Measurements from ENCODE around the gene TRIM15.
"Not testable (repeated sequence)": the region's sequence is repeated elsewhere in the genome, so short reads cannot be mapped to it uniquely, and the experiment has no call there.

The TRIM15 gene

GRCh38 chr6:30164714-30165113, 1.4 kb downstream of the TRIM15 start:
- Histone ChIP-seq H3K9ac (ENCODE audit: low read length) (no peak overlapping the region), H3K27me3 (ENCODE audit: control insufficient read depth, insufficient read depth, low read length) (peaks cover 14% of the 10 kb centered on the region), H3K4me3 (ENCODE audit: low read depth, low read length) (no peak overlapping the region), H3K9me3 (ENCODE audit: control insufficient read depth, insufficient read depth, low read depth, low read length) (no peaks in the 10 kb centered on the region), H3K4me1 (ENCODE audit: control insufficient read depth, insufficient read depth, low read length) (peaks cover 8% of the 10 kb centered on the region; the same call in 1 of the 2 replicates), H3K27ac (ENCODE audit: low read depth, low read length) (no peak overlapping the region), H3K36me3 (ENCODE audit: control insufficient read depth, insufficient read depth, low read length) (no peaks in the 10 kb centered on the region)

- not testable (repeated sequence) for H3K36me3 ChIP-seq (ENCODE audit: control insufficient read depth, insufficient read depth, low read length); H3K4me3 ChIP-seq (ENCODE audit: low read depth, low read length); H3K9ac ChIP-seq (ENCODE audit: low read length); H3K4me1 ChIP-seq (ENCODE audit: control insufficient read depth, insufficient read depth, low read length); H3K27ac ChIP-seq (ENCODE audit: low read depth, low read length); H3K9me3 ChIP-seq (ENCODE audit: control insufficient read depth, insufficient read depth, low read depth, low read length)
- peaks cover 15% of the 10 kb centered on the region for H3K27me3 ChIP-seq (ENCODE audit: control insufficient read depth, insufficient read depth, low read length)
These were observed 1.9 kb downstream of the TRIM15 start for GRCh38 chr6:30165238-30165637.

GRCh38 chr6:30167101-30167500, 3.8 kb downstream of the TRIM15 start:
- peaks cover 33% of the 10 kb centered on the region for H3K27me3 ChIP-seq (ENCODE audit: control insufficient read depth, insufficient read depth, low read length)
- H3K27ac ChIP-seq (ENCODE audit: low read depth, low read length) = no peak overlapping the region
- no peak overlapping the region for H3K9ac ChIP-seq (ENCODE audit: low read length)
- H3K4me3 ChIP-seq (ENCODE audit: low read depth, low read length) = no peak overlapping the region
- no peaks in the 10 kb centered on the region for H3K36me3 ChIP-seq (ENCODE audit: control insufficient read depth, insufficient read depth, low read length)
- no peaks in the 10 kb centered on the region for H3K9me3 ChIP-seq (ENCODE audit: control insufficient read depth, insufficient read depth, low read depth, low read length)
- peaks cover 10% of the 10 kb centered on the region; the same call in 1 of the 2 replicates for H3K4me1 ChIP-seq (ENCODE audit: control insufficient read depth, insufficient read depth, low read length)

- Histone ChIP-seq H3K27ac (ENCODE audit: low read depth, low read length) (no peak overlapping the region), H3K4me1 (ENCODE audit: control insufficient read depth, insufficient read depth, low read length) (0 out of 2 replicates have a peak, but pooled peaks cover 3% of the 10 kb centered on the region), H3K9ac (ENCODE audit: low read length) (no peak overlapping the region), H3K27me3 (ENCODE audit: control insufficient read depth, insufficient read depth, low read length) (peaks cover 46% of the 10 kb centered on the region), H3K9me3 (ENCODE audit: control insufficient read depth, insufficient read depth, low read depth, low read length) (no peaks in the 10 kb centered on the region), H3K36me3 (ENCODE audit: control insufficient read depth, insufficient read depth, low read length) (no peaks in the 10 kb centered on the region), H3K4me3 (ENCODE audit: low read depth, low read length) (no peak overlapping the region)
These were observed 5.4 kb downstream of the TRIM15 start for GRCh38 chr6:30168741-30169140.

GRCh38 chr6:30169658-30170614, 6.6 kb downstream of the TRIM15 start:
- peaks cover 46% of the 10 kb centered on the region for H3K27me3 ChIP-seq (ENCODE audit: control insufficient read depth, insufficient read depth, low read length)

GRCh38 chr6:30171677-30172471, 8.5 kb downstream of the TRIM15 start:
- Histone ChIP-seq H3K4me1 (ENCODE audit: control insufficient read depth, insufficient read depth, low read length) (0 out of 2 replicates have a peak, but pooled peaks cover 3% of the 10 kb centered on the region), H3K4me3 (ENCODE audit: low read depth, low read length) (peak overlapping the region; percentile 54; the same call in 1 of the 2 replicates), H3K36me3 (ENCODE audit: control insufficient read depth, insufficient read depth, low read length) (no peaks in the 10 kb centered on the region), H3K27ac (ENCODE audit: low read depth, low read length) (no peak overlapping the region), H3K9me3 (ENCODE audit: control insufficient read depth, insufficient read depth, low read depth, low read length) (no peaks in the 10 kb centered on the region), H3K27me3 (ENCODE audit: control insufficient read depth, insufficient read depth, low read length) (peaks cover 46% of the 10 kb centered on the region), H3K9ac (ENCODE audit: low read length) (no peak overlapping the region)

More at GRCh38 chr6:30169658-30170614, 6.6 kb downstream of the TRIM15 start:
- Histone ChIP-seq H3K9me3 (ENCODE audit: control insufficient read depth, insufficient read depth, low read depth, low read length) (no peaks in the 10 kb centered on the region), H3K4me3 (ENCODE audit: low read depth, low read length) (no peak overlapping the region), H3K4me1 (ENCODE audit: control insufficient read depth, insufficient read depth, low read length) (0 out of 2 replicates have a peak, but pooled peaks cover 3% of the 10 kb centered on the region), H3K36me3 (ENCODE audit: control insufficient read depth, insufficient read depth, low read length) (no peaks in the 10 kb centered on the region), H3K27ac (ENCODE audit: low read depth, low read length) (no peak overlapping the region), H3K9ac (ENCODE audit: low read length) (no peak overlapping the region)

- Histone ChIP-seq H3K27me3 (ENCODE audit: control insufficient read depth, insufficient read depth, low read length) (peaks cover 40% of the 10 kb centered on the region), H3K4me3 (ENCODE audit: low read depth, low read length) (0 out of 2 replicates have a peak overlapping the region, but pooled peaks have one; percentile 54), H3K36me3 (ENCODE audit: control insufficient read depth, insufficient read depth, low read length) (no peaks in the 10 kb centered on the region), H3K9ac (ENCODE audit: low read length) (no peak overlapping the region), H3K4me1 (ENCODE audit: control insufficient read depth, insufficient read depth, low read length) (0 out of 2 replicates have a peak, but pooled peaks cover 3% of the 10 kb centered on the region), H3K9me3 (ENCODE audit: control insufficient read depth, insufficient read depth, low read depth, low read length) (no peaks in the 10 kb centered on the region), H3K27ac (ENCODE audit: low read depth, low read length) (no peak overlapping the region)
These were observed 9.3 kb downstream of the TRIM15 start for GRCh38 chr6:30172681-30173080.

- no peaks in the 10 kb centered on the region for H3K4me1 ChIP-seq (ENCODE audit: control insufficient read depth, insufficient read depth, low read length)
- no peak overlapping the region for H3K9ac ChIP-seq (ENCODE audit: low read length)
- H3K4me3 ChIP-seq (ENCODE audit: low read depth, low read length) = no peak overlapping the region
- H3K27ac ChIP-seq (ENCODE audit: low read depth, low read length) = no peak overlapping the region
- peaks cover 26% of the 10 kb centered on the region for H3K27me3 ChIP-seq (ENCODE audit: control insufficient read depth, insufficient read depth, low read length)
- H3K9me3 ChIP-seq (ENCODE audit: control insufficient read depth, insufficient read depth, low read depth, low read length) = no peaks in the 10 kb centered on the region
- no peaks in the 10 kb centered on the region for H3K36me3 ChIP-seq (ENCODE audit: control insufficient read depth, insufficient read depth, low read length)
These were observed 12.4 kb downstream of the TRIM15 start for GRCh38 chr6:30175765-30176164.

- no peak overlapping the region for H3K27ac ChIP-seq (ENCODE audit: low read depth, low read length)
- H3K9me3 ChIP-seq (ENCODE audit: control insufficient read depth, insufficient read depth, low read depth, low read length) = no peaks in the 10 kb centered on the region
- no peaks in the 10 kb centered on the region for H3K27me3 ChIP-seq (ENCODE audit: control insufficient read depth, insufficient read depth, low read length)
- no peak overlapping the region for H3K9ac ChIP-seq (ENCODE audit: low read length)
- H3K36me3 ChIP-seq (ENCODE audit: control insufficient read depth, insufficient read depth, low read length) = no peaks in the 10 kb centered on the region
- H3K4me1 ChIP-seq (ENCODE audit: control insufficient read depth, insufficient read depth, low read length) = no peaks in the 10 kb centered on the region
- H3K4me3 ChIP-seq (ENCODE audit: low read depth, low read length) = no peak overlapping the region
These were observed 15.5 kb downstream of the TRIM15 start for GRCh38 chr6:30178837-30179236.

GRCh38 chr6:30180145-30180544, 16.8 kb downstream of the TRIM15 start:
- Histone ChIP-seq H3K9me3 (ENCODE audit: control insufficient read depth, insufficient read depth, low read depth, low read length) (no peaks in the 10 kb centered on the region), H3K27me3 (ENCODE audit: control insufficient read depth, insufficient read depth, low read length) (no peaks in the 10 kb centered on the region), H3K4me1 (ENCODE audit: control insufficient read depth, insufficient read depth, low read length) (no peaks in the 10 kb centered on the region), H3K27ac (ENCODE audit: low read depth, low read length) (no peak overlapping the region), H3K36me3 (ENCODE audit: control insufficient read depth, insufficient read depth, low read length) (peaks cover 8% of the 10 kb centered on the region), H3K4me3 (ENCODE audit: low read depth, low read length) (no peak overlapping the region), H3K9ac (ENCODE audit: low read length) (no peak overlapping the region)

Data from HUES6 (cell line).